HuH-7 (cell line): Measurements from ENCODE around the gene EPSTI1.

Experiments
- DNase-seq: peaks from one replicate; pipeline ENCODE4 v3.0.0; 2011; ENCODE audit warnings: low spot score

Gene EPSTI1

DNA sequence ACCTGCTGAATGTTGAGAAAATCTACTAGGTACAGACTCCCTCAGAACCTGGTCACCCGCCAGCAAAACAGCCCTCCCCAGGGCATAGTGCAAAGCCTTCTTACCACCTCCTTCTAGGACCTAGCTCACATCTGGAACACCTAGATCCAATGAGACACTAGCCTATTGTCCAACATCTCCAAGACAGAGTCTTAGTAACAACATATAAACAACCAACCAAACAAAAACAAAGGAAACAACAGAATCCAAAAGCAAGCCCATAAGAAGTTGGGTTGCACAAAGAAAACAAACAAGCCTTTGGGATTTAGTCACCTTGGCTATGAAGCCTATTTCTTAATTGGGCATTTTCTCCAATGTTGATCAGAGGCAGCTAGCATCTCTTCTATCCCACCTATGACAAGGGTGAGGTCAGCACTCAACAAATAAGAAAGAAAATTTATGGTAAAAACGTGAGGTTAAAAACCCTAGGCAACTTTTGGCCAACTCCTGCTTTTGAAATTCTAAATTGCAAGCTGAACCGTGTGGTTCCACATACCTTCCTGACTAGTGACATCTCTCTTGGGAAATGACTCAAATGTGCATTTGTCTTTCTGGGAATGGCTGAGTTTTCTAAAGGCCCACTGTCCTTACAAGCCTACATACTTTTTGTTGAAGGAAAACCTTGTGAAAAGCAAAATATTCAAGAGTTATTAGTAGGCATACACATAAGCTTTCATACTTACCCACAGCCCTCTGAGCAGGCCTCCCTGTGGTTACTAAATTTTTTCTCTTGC, 144.0 kb downstream of the EPSTI1 start:
- DNase-seq, result no peak

- DNase-seq, result peak; percentile 3
Observed at GRCh38 chr13:42836930-42837690, 154.9 kb downstream of the EPSTI1 start.
